Stimulated activated naive CD8-positive, alpha-beta T cell treated with anti-CD3 and anti-CD28 coated beads, Interleukin-15, Interleukin-2, amounts not matched to agents 100 ng/mL and 50 ng/mL, for 24 hours (primary cell): ENCODE data around the gene FAM222B.
"Not testable (repeated sequence)": the region's sequence is repeated elsewhere in the genome, so short reads cannot be mapped to it uniquely, and the experiment has no call there.

ENCODE experiments used
- H3K27ac Mint-ChIP-seq: one replicate; pipeline ENCODE4 v1.8.0; 2021; ENCODE audit warnings: mild to moderate bottlenecking, mixed read lengths
- H3K27me3 Mint-ChIP-seq: one replicate; pipeline ENCODE4 v1.8.0; 2021; ENCODE audit warnings: mixed read lengths
- H3K36me3 Mint-ChIP-seq: one replicate; pipeline ENCODE4 v1.8.0; 2021; ENCODE audit warnings: low read depth, mixed read lengths
- H3K4me1 Mint-ChIP-seq: one replicate; pipeline ENCODE4 v1.8.0; 2021; ENCODE audit warnings: low read depth, mixed read lengths
- H3K4me3 Mint-ChIP-seq: one replicate; pipeline ENCODE4 v1.8.0; 2021; ENCODE audit warnings: mild to moderate bottlenecking, mixed read lengths
- H3K9me3 Mint-ChIP-seq: one replicate; pipeline ENCODE4 v1.8.0; 2021; ENCODE audit warnings: mixed read lengths

Gene FAM222B

DNA sequence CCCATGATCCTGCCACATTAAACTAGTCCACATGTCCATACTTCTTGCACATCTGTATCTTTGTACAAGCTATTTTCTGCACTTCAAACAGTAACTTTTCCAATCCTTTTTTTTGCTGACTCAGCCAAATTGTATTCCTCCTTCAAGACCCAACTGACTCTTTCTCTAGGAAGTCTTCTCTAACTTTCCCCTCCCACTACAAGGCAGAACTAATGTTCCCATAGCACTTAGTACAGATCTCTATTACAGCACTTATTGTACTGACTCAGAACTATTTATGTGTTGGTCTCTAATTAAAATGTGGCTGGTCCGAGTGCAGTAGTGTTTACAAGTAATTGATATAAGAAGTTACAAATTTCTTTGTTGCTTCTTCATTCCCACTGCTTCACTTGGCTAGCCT is 8.2 kb downstream of the FAM222B start:
- Mint-ChIP-seq H3K36me3 (peaks cover 27% of the 10 kb centered on the region), H3K4me1 (peaks cover 15% of the 10 kb centered on the region), H3K9me3 (no peaks in the 10 kb centered on the region), H3K27ac (peak overlapping the region; percentile 24), H3K27me3 (no peaks in the 10 kb centered on the region), H3K4me3 (no peak overlapping the region)

GRCh38 chr17:28828294-28829040 is 14.1 kb downstream of the FAM222B start:
- Mint-ChIP-seq H3K4me1 (no peaks in the 10 kb centered on the region), H3K4me3 (no peak overlapping the region), H3K27ac (no peak overlapping the region), H3K27me3 (no peaks in the 10 kb centered on the region), H3K36me3 (peaks cover 29% of the 10 kb centered on the region), H3K9me3 (no peaks in the 10 kb centered on the region)

GRCh38 chr17:28827672-28828071 is 14.9 kb downstream of the FAM222B start:
- H3K4me1 Mint-ChIP-seq = no peaks in the 10 kb centered on the region
- no peak overlapping the region for H3K27ac Mint-ChIP-seq
- H3K36me3 Mint-ChIP-seq = peaks cover 35% of the 10 kb centered on the region
- no peaks in the 10 kb centered on the region for H3K9me3 Mint-ChIP-seq
- no peaks in the 10 kb centered on the region for H3K27me3 Mint-ChIP-seq
- no peak overlapping the region for H3K4me3 Mint-ChIP-seq

- no peaks in the 10 kb centered on the region for H3K4me1 Mint-ChIP-seq
- no peaks in the 10 kb centered on the region for H3K9me3 Mint-ChIP-seq
- no peak overlapping the region for H3K4me3 Mint-ChIP-seq
- no peak overlapping the region for H3K27ac Mint-ChIP-seq
- no peaks in the 10 kb centered on the region for H3K27me3 Mint-ChIP-seq
- peaks cover 12% of the 10 kb centered on the region for H3K36me3 Mint-ChIP-seq
Observed at GRCh38 chr17:28819582-28819981, 23.0 kb downstream of the FAM222B start.

DNA sequence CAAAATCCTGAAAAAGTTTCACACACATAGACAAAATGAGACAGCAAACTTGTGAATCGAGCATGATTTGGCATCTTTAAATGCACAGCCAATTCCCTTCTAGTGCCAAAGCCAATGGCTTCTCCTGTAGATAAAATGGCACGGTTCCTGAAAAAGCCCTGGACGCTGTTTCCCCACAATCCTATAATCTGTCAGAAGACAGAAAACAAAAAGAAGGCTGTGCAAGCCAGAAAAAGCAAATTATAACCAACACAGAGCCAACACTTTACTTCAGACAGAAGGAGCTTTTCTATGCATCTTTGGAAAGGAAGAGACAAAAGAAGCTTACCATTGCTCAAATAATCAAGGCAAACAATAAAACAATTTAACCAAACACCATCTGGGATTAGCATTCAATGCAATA is 23.8 kb downstream of the FAM222B start:
- Mint-ChIP-seq H3K9me3 (no peaks in the 10 kb centered on the region), H3K27ac (peak overlapping the region; percentile 57), H3K36me3 (peaks cover 12% of the 10 kb centered on the region), H3K4me3 (no peak overlapping the region), H3K27me3 (no peaks in the 10 kb centered on the region), H3K4me1 (no peaks in the 10 kb centered on the region)

DNA sequence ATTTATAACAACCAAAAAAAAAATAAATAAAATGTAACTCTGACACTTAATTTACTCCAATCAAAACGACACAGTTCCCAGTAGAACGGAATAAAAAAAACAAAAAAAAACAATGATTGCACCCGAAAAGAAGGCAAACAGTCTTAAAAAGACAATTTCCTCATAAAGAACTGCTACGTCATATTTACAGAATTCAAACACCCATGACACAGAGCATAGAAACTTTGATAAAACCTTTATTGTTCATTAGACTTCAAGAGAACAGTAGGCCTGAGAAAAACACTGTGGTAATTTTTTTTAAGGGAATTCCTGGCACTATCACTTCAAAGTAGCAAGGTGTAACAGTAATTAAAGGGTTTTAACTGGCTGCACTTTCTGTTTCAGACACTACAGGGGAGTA is 26.1 kb downstream of the FAM222B start:
- Mint-ChIP-seq H3K36me3 (peaks cover 4% of the 10 kb centered on the region), H3K27me3 (no peaks in the 10 kb centered on the region), H3K4me1 (peaks cover 12% of the 10 kb centered on the region), H3K4me3 (no peak overlapping the region), H3K9me3 (no peaks in the 10 kb centered on the region), H3K27ac (no peak overlapping the region)

- Mint-ChIP-seq H3K4me3 (peak overlapping the region; percentile 88), H3K27me3 (no peaks in the 10 kb centered on the region), H3K36me3 (peaks cover 7% of the 10 kb centered on the region), H3K9me3 (no peaks in the 10 kb centered on the region), H3K4me1 (peaks cover 45% of the 10 kb centered on the region), H3K27ac (peak overlapping the region; percentile 93)
Observed at GRCh38 chr17:28812748-28813377, 29.7 kb downstream of the FAM222B start.

GRCh38 chr17:28812091-28812747 is 30.4 kb downstream of the FAM222B start:
- peak overlapping the region; percentile 88 for H3K4me3 Mint-ChIP-seq

GRCh38 chr17:28811651-28812090 is 30.9 kb downstream of the FAM222B start:
- Mint-ChIP-seq H3K36me3 (peaks cover 10% of the 10 kb centered on the region), H3K27ac (peak overlapping the region; percentile 86), H3K27me3 (no peaks in the 10 kb centered on the region), H3K9me3 (no peaks in the 10 kb centered on the region), H3K4me3 (peak overlapping the region; percentile 88), H3K4me1 (peaks cover 49% of the 10 kb centered on the region)

More at GRCh38 chr17:28812091-28812747, 30.4 kb downstream of the FAM222B start:
- H3K27ac Mint-ChIP-seq = peak overlapping the region; percentile 93
- no peaks in the 10 kb centered on the region for H3K9me3 Mint-ChIP-seq
- H3K4me1 Mint-ChIP-seq = peaks cover 49% of the 10 kb centered on the region
- H3K36me3 Mint-ChIP-seq = peaks cover 10% of the 10 kb centered on the region
- H3K27me3 Mint-ChIP-seq = no peaks in the 10 kb centered on the region

- peak overlapping the region; percentile 80 for H3K27ac Mint-ChIP-seq
Observed at GRCh38 chr17:28810437-28810836, 32.2 kb downstream of the FAM222B start.

GRCh38 chr17:28807925-28808634 is 34.5 kb downstream of the FAM222B start:
- Mint-ChIP-seq H3K9me3 (no peaks in the 10 kb centered on the region), H3K27me3 (no peaks in the 10 kb centered on the region), H3K27ac (peak overlapping the region; percentile 1), H3K36me3 (peaks cover 24% of the 10 kb centered on the region), H3K4me1 (peaks cover 56% of the 10 kb centered on the region), H3K4me3 (no peak overlapping the region)

More at GRCh38 chr17:28810437-28810836, 32.2 kb downstream of the FAM222B start:
- peaks cover 19% of the 10 kb centered on the region for H3K36me3 Mint-ChIP-seq
- H3K27me3 Mint-ChIP-seq = no peaks in the 10 kb centered on the region
- H3K4me3 Mint-ChIP-seq = peak overlapping the region; percentile 88
- peaks cover 57% of the 10 kb centered on the region for H3K4me1 Mint-ChIP-seq
- H3K9me3 Mint-ChIP-seq = no peaks in the 10 kb centered on the region

- Mint-ChIP-seq H3K27ac (no peak overlapping the region), H3K4me3 (no peak overlapping the region), H3K27me3 (no peaks in the 10 kb centered on the region), H3K36me3 (peaks cover 5% of the 10 kb centered on the region), H3K9me3 (no peaks in the 10 kb centered on the region), H3K4me1 (peaks cover 3% of the 10 kb centered on the region)
Observed at GRCh38 chr17:28796062-28796461, 46.5 kb downstream of the FAM222B start.

- H3K27ac Mint-ChIP-seq, H3K4me1 Mint-ChIP-seq, H3K9me3 Mint-ChIP-seq, H3K4me3 Mint-ChIP-seq, H3K27me3 Mint-ChIP-seq: not testable (repeated sequence)
- peaks cover 10% of the 10 kb centered on the region for H3K36me3 Mint-ChIP-seq
Observed at GRCh38 chr17:28794846-28795441, 47.6 kb downstream of the FAM222B start.

- Mint-ChIP-seq H3K4me1 (peaks cover 14% of the 10 kb centered on the region), H3K4me3 (no peak overlapping the region), H3K36me3 (peaks cover 18% of the 10 kb centered on the region), H3K27me3 (no peaks in the 10 kb centered on the region), H3K9me3 (no peaks in the 10 kb centered on the region), H3K27ac (peak overlapping the region; percentile 0)
Observed at GRCh38 chr17:28792877-28793661, 49.5 kb downstream of the FAM222B start.
